GM19193 (cell line): Measurements from ENCODE around the gene RUFY3.

Source experiments
- POLR2A ChIP-seq: IDR thresholded peaks from 4 replicates; pipeline ENCODE4 v1.6.1; 2011; ENCODE audit not compliant: insufficient read depth, insufficient read length; ENCODE audit errors: extremely low read depth

Gene RUFY3

DNA sequence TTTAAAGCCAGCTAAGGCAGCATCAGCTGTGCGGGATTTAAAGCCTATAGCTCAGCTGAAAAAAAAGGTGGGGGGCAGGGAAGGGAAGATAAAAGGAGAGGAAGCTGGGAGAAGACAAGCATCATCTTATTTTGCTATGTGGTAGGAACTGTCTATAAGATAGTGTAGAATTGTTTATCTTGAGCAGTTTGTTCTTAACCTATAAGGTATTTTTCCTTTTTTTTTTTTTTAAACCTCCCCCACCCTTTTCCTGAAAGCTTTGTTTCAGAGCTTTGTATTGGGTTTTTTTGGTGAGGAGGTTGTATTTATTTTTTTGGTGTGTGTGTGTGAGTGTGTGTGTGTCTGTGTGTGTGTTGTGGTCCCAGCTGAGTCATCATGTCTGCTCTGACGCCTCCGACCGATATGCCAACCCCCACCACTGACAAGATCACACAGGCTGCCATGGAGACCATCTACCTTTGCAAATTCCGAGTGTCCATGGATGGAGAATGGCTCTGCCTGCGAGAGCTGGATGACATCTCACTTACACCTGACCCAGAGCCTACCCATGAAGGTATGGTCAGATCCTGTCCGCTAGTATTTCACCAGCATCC, 531 bp downstream of the RUFY3 start:
- no peak for TF ChIP-seq POLR2A

- TF ChIP-seq POLR2A: no peak
Observed at GRCh38 chr4:70724463-70724862, 2.7 kb downstream of the RUFY3 start.

GRCh38 chr4:70725633-70726032, 3.9 kb downstream of the RUFY3 start:
- no peak for TF ChIP-seq POLR2A

DNA sequence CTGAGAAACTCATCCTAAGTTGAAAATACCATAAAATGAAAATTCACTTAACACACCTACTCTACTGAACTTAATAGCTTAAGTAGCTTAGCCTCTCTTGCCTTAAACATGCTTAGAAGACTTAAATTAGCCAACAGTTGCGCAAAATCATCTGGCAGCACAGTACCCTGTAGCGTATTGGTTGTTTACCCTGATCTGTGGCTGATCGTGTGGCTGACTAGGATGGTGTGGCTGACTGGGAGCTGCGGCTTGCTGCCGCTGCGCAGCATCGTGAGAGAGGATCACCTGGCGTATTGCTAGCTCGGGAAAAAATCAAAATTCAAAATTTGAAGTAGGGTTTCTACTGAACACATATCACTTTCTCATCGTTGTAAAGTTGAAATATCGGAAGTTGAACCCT, 6.3 kb downstream of the RUFY3 start:
- TF ChIP-seq POLR2A: no peak

- TF ChIP-seq POLR2A: no peak
Observed at GRCh38 chr4:70734168-70734954, 12.6 kb downstream of the RUFY3 start.

DNA sequence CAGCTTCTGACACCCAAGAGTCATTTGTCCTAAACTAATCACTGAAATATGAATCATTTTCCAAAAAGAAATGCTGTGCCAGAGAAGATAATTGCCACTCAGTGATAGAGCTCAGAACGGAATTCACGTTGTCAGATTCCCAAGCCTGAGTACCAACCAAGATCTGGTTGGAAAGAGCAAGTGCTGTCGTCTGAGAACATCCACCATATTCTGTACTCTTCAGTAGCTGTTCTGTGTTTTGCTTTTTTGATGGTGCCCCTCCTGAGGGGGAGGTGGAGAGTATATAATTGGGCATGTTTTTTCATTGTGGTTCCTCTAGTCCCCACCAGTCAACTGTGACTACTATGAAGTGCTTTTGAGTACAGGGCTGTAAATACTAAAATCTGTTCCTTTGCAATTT, 13.2 kb downstream of the RUFY3 start:
- TF ChIP-seq POLR2A: no peak

- TF ChIP-seq POLR2A: no peak
Observed at GRCh38 chr4:70737006-70737405, 15.2 kb downstream of the RUFY3 start.

- TF ChIP-seq POLR2A: no peak
Observed at GRCh38 chr4:70737409-70737808, 15.6 kb downstream of the RUFY3 start.

DNA sequence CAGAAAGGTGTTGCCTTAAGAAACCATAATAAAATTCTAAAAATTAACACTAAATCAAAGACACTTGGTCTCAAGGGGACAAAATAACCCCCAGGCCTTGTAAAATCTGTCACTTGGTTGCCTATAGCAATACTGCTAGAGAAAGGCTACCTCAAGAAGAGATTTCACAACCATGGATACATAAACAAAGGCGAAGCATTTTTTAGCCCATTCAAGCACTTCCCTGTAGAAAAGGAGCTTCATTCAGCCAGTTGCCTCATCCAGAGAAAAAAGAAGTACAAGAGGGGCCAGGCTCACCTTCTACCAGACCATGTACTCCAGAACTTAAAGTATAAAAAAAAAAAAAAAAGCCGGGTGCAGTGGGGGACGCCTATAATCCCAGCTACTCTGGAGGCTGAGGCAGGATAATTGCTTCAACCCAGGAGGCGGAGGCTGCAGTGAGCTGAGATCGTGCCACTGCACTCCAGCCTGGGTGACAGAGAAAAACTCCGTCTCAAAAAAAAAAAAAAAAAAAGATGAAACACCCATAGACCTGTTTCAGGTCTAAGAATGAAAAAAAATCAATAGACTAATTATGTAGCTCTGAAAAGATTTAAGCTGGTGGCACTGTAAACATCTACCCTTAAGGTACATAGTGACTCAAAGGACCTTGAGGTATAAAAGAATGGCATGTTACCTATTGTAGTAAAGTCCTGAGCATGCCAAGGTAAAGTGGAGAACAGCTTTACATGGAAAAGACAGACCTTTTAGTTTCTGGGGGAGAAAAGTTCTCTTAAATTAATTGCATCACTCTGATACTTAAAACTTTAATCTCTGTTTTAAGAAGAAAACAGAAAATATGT, 18.0 kb downstream of the RUFY3 start:
- no peak for TF ChIP-seq POLR2A

GRCh38 chr4:70741867-70742658, 20.3 kb downstream of the RUFY3 start:
- no peak for TF ChIP-seq POLR2A

DNA sequence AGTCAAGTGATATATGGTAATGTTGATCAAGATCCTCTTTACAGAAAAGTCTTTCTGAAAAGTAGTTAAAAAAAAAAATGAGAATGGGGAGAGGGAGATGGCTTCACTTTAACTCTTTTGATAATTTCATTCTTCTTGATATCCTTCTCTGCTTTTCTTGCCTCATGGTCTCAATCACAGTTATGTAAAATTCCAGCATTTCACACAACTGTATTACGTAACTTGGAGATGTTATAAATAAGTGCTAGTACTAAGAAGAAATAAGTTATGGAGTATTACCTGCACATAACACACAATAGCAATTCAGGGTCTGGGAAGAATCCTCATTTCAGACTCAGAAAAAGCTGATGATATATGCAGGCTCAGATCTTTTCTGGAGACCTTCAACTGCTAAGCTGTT, 22.0 kb downstream of the RUFY3 start:
- TF ChIP-seq POLR2A: no peak

DNA sequence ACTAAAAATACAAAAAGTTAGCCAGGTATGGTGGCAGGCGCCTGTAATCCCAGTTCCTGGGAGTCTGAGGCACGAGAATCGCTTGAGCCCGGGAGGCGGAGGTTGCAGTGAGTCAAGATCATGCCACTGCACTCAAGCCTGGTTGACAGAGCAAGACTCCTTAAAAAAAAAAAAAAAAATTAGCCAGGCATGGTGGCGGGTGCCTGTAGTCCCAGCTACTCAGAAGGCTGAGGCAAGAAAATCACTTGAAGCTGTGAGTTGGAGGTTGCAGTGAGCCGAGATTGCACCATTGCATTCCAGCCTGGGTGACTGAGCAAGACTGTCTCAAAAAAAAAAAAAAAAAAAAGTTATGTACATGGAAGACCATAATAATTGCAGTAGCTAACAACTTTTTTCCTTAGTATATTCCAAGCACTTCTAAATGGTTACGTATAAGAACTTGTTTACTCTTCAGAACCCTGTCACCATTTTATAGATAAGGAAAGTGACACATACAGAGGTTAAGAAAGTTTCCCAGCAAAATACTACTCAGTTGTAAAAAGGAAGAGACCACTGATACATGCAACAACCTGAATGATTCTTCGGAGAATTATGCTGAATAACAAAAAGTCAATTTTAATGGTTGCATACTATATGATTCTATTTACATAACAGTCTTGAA, 24.5 kb downstream of the RUFY3 start:
- no peak for TF ChIP-seq POLR2A

DNA sequence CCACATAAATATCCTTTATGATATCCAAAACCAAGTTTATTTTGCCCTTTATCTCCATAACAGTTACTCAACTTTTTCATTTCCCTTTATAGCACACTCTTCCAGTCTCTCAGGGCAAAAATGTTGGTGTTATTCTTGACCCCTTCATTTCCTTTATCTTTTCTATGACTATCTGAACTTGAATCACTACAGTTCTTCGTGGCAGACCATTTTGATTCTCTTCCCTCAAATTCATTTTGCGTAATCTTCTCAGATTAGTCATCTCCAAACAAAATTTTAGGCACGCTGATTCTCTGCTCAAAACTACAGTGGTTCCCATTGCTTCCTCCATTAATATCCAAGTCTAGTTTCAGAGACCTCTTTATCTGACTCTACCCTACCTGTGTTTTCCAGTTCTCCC, 26.1 kb downstream of the RUFY3 start:
- no peak for TF ChIP-seq POLR2A

DNA sequence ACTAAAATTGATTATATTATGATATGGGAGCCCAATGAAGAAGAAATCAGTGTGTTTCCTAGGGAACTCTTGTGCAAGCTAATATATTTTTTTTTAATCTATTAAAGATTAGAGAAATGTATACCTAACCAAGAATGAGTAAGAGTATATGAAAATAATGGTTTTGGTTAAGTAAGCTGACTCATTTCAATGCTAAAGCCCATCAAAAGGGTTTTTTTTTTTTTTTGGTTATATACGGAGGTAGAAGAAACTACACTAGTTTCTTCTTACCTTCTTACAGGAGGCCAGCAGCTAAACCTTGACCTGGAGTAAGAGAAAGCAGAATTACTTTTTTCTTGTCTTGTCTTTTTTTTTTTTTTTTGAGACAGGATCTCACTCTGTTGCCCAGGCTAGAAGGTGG, 27.5 kb downstream of the RUFY3 start:
- no peak for TF ChIP-seq POLR2A

GRCh38 chr4:70752236-70752635, 30.5 kb downstream of the RUFY3 start:
- no peak for TF ChIP-seq POLR2A

DNA sequence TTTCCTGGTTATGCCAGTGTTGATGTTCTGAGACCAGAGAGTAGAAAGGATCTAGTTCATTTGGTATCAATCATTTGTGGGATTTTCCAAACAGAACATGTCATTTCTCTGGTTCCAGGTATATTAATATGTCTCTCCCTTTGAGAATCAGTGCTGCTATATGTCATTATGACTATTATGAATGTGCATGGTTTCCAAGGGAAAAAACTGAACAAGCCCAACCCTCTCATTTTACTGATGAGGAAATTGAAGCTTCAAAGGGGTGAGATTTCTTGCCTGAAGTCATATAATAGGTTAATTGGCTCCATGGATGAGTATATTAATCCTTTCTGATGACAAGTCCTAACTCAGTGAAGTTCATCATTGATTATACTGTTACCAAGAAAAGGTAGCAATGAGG, 31.9 kb downstream of the RUFY3 start:
- no peak for TF ChIP-seq POLR2A
